NCI-H82 treated with DMSO at 0.1 percent for 48 hours (cell line): Measurements from ENCODE around the gene ANKRD30B.
"Not testable (repeated sequence)": the region's sequence is repeated elsewhere in the genome, so short reads cannot be mapped to it uniquely, and the experiment has no call there.

Experiments
- DNase-seq: peaks from one replicate; lab custom pipeline; 2025; ENCODE audit not compliant: unreplicated experiment; lab: John Stamatoyannopoulos, UW

Gene ANKRD30B, protein sequence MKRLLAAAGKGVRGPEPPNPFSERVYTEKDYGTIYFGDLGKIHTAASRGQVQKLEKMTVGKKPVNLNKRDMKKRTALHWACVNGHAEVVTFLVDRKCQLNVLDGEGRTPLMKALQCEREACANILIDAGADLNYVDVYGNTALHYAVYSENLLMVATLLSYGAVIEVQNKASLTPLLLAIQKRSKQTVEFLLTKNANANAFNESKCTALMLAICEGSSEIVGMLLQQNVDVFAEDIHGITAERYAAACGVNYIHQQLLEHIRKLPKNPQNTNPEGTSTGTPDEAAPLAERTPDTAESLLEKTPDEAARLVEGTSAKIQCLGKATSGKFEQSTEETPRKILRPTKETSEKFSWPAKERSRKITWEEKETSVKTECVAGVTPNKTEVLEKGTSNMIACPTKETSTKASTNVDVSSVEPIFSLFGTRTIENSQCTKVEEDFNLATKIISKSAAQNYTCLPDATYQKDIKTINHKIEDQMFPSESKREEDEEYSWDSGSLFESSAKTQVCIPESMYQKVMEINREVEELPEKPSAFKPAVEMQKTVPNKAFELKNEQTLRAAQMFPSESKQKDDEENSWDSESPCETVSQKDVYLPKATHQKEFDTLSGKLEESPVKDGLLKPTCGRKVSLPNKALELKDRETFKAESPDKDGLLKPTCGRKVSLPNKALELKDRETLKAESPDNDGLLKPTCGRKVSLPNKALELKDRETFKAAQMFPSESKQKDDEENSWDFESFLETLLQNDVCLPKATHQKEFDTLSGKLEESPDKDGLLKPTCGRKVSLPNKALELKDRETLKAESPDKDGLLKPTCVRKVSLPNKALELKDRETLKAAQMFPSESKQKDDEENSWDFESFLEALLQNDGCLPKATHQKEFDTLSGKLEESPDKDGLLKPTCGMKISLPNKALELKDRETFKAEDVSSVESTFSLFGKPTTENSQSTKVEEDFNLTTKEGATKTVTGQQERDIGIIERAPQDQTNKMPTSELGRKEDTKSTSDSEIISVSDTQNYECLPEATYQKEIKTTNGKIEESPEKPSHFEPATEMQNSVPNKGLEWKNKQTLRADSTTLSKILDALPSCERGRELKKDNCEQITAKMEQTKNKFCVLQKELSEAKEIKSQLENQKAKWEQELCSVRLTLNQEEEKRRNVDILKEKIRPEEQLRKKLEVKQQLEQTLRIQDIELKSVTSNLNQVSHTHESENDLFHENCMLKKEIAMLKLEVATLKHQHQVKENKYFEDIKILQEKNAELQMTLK (N-terminal part only)

DNA sequence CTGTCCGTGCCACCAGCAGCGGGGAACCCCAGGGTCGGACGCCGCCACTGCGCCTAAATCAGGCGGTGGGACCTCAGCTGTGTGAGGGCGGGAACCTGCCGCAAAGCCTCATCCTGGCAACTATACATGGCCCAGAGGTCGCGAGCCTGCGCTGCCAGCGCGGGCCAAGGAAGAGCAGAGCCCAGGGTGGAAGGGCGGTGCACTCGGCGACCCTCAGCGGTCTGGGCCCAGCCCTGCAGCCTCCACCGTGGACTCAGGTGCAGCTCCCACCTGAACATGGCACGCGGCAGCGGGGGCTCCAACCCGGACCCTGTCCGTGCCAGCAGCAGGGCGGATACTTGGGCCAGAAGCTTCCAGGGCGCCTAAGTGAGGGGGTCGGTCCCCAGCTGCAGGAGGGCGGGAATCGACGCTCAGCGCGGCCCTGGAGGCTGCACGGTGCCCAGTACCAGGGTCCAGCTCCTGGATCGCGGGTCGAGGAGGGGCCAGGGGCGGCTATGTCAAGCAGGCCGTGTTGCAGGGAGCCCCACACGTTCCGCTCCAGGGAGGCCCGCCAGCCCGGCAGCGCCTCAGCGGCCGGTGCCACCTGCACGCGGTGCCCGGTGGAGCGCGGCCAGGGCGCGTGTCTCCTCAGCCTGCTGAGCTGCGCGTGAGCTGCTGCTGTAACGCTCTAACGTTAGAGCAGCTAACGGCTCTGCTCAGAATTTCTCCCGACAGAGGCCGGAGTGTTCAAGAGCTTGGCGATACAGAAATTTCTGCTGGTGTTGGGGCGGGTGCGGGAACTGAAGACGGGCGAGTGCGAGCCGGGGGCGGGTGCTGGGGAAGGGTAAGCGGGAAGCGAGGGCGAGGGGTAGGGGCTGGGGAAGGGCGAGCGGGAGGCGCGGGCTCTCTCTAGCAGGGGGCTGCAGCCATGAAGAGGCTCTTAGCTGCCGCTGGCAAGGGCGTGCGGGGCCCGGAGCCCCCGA, at the start of gene ANKRD30B:
ANKRD30B (plus strand) TSS at position 660 of the 962 bp plus-strand sequence; CDS start at position 908, 248 bp downstream.
- no peak for DNase-seq

DNA sequence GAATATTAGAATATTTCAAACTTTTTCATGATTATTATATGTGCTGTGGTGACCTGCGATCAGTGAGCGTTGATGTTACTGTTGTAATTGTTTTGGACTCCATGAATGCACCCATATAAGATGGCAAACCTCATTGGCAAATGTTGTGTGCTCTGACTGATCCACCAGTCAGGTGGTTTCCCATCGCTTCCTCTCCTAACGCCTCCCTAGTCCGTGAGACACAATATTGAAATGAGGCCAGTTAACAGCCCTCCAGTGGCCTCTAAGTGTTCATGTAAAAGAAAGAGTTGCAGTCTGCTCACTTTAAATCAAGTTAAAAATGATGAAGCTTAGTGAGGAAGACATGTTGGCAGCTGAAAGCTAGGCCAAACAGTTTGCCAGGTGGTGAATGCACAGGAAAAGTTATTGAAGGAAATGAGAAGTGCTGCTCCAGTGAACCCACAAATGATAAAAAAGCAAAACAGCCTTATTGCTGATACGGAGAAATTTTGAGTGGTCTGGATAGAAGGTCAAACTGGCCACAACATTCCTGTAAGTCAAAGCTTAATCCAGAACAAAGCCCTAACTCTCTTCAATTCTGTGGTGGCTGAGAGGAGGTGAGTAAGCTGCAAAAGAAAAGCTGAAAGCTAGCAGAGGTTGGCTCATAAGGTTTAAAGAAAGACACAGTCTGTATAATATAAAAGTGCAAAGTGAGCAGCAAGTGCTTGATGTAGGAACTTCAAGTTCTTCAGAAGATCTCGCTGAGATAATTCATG, 46.5 kb upstream of the ANKRD30B start:
- DNase-seq, result not testable (repeated sequence)

DNA sequence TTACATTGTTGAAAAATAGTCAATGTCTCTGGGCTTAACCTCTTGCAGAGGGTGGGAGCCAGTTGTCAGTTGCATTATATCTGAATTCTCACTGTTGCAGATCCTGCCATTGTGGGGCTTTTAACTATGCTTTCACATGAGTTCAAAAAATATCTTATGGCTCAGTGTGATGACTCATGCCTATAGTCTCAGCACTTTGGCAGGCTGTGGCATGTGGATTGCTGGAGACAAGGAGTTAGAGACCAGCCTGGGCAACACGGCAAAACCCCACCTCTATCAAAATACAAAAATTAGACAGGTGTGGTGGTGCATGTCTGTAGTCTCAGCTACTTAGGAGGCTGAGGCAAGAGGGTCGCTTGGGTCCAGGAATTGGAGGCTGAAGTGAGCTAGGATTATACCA, 38.2 kb upstream of the ANKRD30B start:
- DNase-seq, result not testable (repeated sequence)

DNA sequence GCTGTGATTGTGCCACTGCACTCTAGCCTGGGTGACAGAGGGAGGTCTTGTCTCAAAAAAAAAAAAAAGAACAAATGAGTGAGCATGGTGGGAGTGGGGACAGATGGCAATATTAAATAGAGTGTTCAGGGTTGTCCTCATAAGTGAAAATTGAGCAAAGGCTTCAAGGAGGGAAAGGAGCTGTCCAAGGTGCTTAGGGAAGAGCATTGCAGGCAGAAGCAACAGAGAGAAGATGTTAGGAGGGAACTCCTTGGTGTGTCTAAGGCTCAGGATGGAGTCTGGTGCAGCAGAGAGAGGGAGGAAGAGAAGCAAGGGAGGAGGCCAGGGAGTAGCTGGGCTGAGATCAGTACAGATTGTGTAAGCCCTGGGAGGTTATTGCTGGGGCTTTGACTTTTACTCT, 26.4 kb upstream of the ANKRD30B start:
- not testable (repeated sequence) for DNase-seq

DNA sequence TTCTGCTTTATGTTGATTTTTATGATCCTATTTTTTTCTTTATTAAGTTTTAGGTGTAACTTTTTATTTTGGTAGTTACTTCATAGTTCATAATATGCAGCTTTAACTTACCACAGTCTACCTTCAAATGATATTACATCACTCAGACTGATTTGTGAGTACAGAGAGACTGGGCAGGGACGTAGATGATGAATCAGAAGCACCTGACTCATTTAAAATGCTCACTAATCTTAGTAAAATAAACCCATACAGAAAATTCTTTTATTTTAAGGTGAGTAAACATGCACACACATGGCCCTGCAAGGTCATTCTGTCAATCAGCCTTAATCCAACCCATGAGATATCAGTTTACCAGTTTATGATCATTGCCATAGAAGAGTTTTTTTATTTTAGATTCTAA, 8.9 kb upstream of the ANKRD30B start:
- not testable (repeated sequence) for DNase-seq

DNA sequence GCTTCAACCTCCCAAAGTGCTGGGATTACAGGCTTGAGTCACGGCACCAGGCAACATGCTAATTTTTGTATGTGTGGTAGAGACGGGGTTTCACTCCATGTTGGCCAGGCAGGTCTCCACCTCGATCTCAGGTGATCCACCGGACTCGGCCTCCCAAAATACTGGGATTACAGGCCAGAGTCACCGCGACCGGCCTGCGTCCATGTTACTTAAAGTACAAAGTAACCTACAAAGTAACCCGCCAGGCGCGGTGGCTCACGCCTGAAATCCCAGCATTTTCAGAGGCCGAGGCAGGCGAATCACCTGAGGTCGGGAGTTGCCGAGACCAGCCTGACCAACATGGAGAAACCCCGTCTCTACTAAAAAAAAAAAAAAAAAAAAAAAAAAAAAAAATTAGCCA, 1.1 kb upstream of the ANKRD30B start:
- DNase-seq, result no peak

DNA sequence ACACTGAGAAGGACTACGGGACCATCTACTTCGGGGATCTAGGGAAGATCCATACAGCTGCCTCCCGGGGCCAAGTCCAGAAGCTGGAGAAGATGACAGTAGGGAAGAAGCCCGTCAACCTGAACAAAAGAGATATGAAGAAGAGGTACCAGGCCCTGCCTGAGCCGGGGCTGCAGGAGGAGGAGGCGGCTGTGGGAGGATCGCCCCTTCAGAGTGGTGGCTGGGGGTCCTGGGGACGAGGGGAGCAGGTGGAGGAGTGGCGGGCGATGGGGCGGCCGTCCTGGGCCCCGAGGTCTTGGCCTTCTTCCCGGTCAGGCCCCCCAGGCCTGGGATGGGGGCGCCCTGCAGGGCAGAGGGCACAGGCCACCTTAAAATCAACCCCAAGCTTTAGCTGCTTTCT, 524 bp downstream of the ANKRD30B start:
- DNase-seq, result no peak

DNA sequence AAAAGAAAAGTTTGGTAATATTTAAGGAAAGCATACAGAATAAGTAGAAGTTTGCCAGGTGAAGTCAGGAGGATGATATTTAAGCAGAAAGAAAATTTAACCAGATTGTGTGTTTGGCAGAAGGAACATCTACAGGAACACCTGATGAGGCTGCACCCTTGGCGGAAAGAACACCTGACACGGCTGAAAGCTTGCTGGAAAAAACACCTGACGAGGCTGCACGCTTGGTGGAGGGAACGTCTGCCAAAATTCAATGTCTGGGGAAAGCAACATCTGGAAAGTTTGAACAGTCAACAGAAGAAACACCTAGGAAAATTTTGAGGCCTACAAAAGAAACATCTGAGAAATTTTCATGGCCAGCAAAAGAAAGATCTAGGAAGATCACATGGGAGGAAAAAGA, 15.6 kb downstream of the ANKRD30B start:
- not testable (repeated sequence) for DNase-seq

DNA sequence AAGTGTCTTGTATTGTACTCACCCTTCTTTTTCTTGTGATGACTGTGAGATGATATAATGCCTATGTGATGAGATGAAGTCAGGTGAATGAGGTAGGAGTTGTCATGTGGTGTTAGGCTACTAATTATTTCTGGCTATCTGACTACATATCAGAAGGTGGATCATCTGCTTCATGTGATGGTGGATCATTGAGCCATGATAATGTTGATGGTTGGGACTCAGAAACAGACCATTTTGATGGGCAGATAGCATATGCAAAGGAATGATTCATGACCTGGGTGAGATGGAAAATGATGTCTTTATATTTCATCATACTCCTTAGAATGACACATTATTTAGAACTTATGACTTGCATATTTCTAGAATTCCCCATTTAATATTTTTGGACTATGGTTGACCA, 19.5 kb downstream of the ANKRD30B start:
- no peak for DNase-seq

DNA sequence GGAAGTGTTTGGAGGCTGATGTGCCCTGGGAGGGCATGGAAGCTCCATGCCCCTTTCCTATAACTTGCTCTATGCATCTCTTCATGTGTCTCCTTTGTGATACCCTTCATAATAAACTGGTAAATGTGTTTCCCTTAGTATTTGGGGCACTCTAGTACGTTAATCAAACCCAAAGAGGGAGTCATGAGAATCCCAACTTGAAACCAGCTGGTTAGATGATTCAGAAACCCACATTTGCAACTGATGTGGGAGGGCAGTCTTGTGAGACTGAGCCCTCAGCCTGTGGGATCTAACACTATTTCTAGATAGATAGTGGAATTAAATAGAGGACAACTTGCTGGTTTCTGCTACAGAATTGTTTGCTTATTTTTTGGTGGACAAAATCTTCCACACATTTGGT, 20.3 kb downstream of the ANKRD30B start:
- no peak for DNase-seq

DNA sequence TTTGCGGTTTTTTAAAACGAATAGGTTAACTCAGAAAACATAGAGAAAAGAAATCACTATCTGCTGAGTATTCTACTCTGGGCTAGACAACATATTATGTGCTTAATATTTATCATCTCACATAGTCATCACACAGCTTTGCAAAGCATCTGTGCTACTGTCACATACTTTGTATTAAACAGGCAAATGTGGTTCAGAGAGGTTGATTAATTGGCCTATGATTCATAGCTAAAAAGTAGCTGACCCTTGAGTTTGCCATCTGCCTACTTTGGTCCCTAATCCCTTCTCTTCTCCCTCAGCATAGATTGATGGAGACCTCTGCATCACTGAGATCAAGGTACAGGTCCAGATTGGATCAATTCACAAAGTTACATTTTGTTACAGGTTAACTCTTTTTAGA, 21.4 kb downstream of the ANKRD30B start:
- DNase-seq, result no peak

DNA sequence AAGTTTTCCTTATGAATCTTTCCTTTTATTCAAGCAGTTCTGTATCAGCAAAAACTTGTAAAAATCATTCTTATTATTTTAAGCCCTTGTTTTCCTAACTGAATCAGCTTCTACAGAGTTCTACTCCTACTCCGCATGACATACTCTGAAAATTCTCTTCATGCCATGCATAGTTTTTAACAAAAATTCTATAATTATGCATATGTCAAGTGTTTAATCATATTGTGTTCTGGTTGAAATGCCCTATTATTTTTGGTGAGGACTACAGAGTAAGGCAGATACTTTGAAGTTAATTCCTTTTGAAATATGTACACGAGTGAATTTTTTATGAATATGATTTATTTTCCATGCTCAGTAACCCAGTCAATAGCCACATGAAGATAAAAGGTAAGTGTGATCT, 28.8 kb downstream of the ANKRD30B start:
- DNase-seq, result no peak

DNA sequence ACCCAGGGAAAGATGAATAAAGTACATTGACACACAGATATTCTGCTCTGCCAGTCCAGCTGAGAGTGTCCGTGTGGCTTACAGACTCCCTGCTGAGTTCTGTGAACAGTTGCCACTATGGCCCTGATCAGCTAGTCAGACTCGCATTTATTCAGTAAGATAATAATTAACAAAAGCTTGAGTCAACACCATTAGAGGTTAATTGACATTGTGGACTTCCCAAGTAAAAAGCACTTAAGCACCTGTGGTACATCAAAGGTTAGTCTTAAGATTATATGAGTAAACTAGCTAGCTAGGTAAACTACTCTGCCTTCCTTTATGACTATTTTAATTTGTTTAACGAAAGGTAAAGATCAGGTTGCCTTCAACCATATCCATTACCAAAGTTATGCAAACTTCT, 33.7 kb downstream of the ANKRD30B start:
- DNase-seq, result no peak

DNA sequence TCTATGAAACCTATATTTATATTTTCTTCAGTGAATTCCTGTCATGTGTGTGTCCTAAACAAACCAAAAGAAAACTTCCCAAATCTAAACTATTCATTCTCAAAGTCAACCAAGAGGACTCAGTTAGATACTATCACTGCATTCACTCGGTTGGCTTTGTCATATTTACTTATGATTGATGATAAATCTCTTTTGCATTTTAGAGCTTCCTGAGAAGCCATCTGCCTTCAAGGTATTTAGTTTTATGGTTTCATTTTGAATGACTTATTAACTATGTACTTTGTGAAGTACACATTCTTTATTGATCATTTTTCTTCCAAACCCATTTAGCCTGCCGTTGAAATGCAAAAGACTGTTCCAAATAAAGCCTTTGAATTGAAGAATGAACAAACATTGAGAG, 36.2 kb downstream of the ANKRD30B start:
- no peak for DNase-seq

DNA sequence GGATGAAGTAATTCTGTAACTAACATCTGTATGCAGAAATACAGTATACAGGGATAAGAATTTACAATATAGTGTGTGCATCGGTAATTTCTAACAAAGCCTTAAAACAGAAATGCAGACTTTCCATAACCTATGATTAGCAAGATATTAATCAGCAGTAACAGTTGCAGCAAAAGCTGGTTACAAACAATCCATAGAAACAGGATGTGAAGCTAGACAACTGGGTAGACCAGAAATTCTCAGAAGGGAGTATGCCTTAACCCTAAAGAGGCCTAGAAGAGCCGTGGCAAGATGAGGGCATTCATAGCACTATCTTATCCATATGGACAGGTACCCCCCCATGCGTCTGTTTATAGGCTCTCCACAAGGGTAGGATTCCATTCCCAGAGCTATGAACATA, 48.9 kb downstream of the ANKRD30B start:
- not testable (repeated sequence) for DNase-seq

DNA sequence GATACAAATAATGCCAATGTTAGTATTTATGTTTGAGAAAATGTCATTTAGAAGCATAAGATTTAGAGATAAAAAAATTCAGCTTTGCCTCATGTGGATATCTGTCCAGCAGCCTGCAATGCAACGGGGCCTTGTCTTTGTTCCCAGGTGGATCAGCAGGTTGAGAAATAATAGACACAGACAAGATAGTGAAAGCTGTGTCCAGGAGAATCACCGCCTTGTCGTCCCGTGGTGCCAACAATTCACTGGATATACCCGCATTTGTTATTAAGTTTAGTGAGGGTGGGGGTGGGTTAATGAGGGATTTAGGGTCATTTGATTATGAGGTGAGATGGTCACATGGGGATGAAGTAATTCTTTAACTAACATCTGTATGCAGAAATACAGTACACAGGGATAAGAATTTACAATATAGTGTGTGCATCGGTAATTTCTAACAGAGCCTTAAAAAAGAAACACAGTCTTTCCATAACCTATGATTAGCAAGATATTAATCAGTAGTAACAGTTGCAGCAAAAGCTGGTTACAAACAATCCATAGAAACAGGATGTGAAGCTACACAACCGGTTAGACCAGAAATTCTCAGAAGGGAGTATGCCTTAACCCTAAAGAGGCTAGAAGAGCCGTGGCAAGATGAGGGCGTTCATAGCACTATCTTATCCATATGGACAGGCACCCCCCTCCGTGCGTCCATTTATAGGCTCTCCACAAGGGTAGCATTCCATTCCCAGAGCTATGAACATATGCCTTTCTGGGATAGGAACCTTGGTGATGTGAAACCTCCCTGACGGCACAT, 50.2 kb downstream of the ANKRD30B start:
- DNase-seq, result not testable (repeated sequence)

DNA sequence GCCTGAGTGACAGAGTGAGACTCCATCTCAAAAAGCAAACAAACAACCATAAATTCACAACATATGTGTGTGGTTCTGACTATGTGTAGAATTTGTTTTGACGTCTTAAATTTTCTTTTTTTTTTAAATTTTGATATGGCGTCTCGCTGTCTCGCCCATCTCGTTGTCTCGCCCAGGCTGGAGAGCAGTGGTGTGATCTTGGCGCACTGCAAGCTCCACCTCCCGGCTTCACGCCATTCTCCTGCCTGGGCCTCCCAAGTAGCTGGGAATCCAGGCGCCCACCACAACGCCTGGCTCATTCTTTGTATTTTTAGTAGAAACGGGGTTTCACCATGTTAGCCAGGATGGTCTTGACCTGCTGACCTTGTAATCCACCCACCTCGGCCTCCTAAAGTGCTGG, 63.1 kb downstream of the ANKRD30B start:
- DNase-seq, result not testable (repeated sequence)

DNA sequence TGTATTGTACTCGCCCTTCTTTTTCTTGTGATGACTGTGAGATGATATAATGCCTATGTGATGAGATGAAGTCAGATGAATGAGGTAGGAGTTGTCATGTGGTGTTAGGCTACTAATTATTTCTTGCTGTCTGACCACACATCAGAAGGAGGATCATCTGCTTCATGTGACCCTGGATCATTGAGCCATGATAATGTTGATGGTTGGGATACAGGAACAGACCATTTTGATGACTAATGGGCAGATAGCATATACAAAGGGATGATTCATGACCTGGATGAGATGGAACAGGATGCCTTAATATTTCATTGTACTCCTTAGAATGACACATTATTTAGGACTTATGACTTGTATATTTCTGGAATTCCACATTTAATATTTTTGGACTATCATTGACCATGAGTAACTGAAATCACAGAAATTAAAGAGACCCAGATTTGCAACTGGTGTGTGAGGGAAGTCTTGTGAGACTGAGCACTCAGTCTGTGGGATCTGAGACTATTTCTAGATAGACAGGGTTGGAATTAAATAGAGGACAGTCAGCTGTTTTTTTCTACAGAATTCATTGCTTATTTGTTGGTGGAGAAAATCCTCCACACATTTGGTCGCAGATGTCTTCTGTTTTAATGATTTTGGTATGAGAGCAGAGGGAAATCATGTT, 79.1 kb downstream of the ANKRD30B start:
- DNase-seq, result not testable (repeated sequence)
